ENCODE data around the gene TMEM239. TPM values are rescaled to one million over a fixed set of nuclear protein-coding genes. Genes with fewer than 3 reads are reported as not detected.
A peak's percentile ranks its signal among the peaks of the same experiment; 100 is the strongest.
"Not testable (repeated sequence)": the region's sequence is repeated elsewhere in the genome, so short reads cannot be mapped to it uniquely, and the experiment has no call there.

The TMEM239 gene
- polyA plus RNA-seq, 4 donors: not detected

DNA sequence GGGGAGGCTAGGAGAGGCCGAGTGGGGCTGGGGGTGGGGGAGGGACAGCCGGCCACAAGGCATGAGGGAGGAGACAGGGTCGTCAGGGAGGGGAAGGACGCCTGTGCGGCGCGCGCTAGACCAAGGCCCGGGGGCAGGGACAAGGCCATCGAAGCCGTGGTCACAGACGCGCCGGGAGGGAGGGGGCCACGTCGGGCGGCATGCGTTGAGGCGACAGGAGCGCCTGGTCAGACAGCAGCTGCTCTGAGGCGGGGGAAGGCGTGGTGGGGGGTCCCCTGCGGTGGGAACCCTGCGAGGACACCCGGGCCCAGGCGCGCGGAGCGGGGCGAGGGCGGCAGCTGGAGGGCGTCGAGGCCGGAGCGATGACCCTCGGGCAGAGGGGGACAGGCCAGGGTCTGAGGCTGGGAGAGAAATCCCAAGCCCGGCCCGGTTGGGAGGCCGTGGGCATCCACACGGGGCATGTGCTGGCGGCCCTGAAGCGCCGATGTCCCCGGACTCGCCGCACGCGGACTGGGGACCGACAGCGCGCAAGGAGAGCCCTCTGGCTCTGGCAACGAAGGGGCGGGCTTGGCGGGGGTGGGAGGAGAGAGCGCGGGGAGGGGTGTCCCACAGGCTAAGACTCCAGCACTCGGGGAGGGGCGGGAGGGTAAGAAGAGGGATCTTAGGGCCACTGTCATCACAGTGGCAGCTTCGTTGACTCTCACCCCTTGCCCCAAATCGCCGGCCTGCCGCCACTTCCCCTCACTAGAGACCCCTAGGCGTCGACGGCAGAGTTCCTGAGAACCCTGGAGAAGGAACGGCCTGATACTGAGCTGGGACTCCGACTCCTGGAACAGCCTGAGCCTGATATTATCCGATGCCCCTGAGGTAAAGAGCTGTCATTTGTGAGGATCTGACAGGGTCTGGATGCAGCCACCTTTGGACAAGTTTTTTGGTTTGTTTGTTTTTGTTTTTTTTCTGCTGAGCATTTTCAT lies 5.0 kb downstream of the TMEM239 start:
- H3K27me3 ChIP-seq (ENCODE audit: control insufficient read depth in 3 of 3, insufficient read depth in 3 of 3, low read length in 3 of 3): peaks cover 6 to 34% (median 12%) of the 10 kb centered on the region in 3 donors

DNA sequence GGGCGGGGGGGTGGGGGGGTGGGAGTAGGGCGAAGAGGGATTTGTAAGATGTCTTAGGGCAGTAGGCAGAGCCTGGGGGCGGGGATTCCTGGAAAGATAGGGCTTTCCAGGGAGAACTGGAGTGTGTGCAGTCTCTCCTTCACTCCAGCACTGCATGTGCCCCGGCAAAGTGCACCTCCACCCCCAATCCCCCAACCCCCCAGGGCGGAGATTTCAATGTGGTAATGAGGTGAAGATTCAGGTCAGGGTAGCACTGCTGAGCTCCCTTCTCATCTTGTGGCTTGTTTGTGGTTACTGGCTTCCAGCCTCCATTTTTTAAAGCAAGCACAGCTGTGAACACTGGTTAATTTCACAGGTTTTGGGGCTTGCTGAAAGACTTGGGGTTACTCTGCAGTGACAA lies 5.9 kb downstream of the TMEM239 start:
- 13 to 34% (median 20%) methylated on average over 4 to 5 of the region's 5 CpGs for WGBS, 3 donors
- Histone ChIP-seq H3K9me3 (ENCODE audit: control insufficient read depth in 2 of 2, insufficient read depth in 1 of 2, low read depth in 1 of 2, low read length in 1 of 2) (no peaks in the 10 kb centered on the region), H3K4me3 (ENCODE audit: low read depth in 1 of 3, low read length in 3 of 3) (no peak overlapping the region), H3K36me3 (ENCODE audit: control insufficient read depth in 3 of 3, insufficient read depth in 2 of 3, low read depth in 1 of 3, low read length in 3 of 3) (no peaks in the 10 kb centered on the region), H3K4me1 (ENCODE audit: control insufficient read depth in 3 of 3, insufficient read depth in 2 of 3, low read depth in 1 of 3, low read length in 2 of 3) (no peaks in the 10 kb centered on the region), H3K27ac (ENCODE audit: low read depth in 1 of 3, low read length in 2 of 3) (no peak overlapping the region), H3K27me3 (ENCODE audit: control insufficient read depth in 3 of 3, insufficient read depth in 3 of 3, low read length in 3 of 3) (peaks cover 6 to 37% (median 12%) of the 10 kb centered on the region in 3 donors)
- no peak for FAIRE-seq
- peak in 1 of 2 donors; percentile 35 for DNase-seq

More for the DNA sequence above, 5.0 kb downstream of the TMEM239 start:
- H3K4me3 ChIP-seq (ENCODE audit: low read depth in 1 of 3, low read length in 3 of 3): no peak overlapping the region
- FAIRE-seq (no peak), DNase-seq (no peak)
- 10 to 18% (median 10%) methylated on average over 57 to 68 of the region's 68 CpGs for WGBS, 3 donors
- H3K9me3 ChIP-seq (ENCODE audit: control insufficient read depth in 2 of 2, insufficient read depth in 1 of 2, low read depth in 1 of 2, low read length in 1 of 2): no peaks in the 10 kb centered on the region
- no peaks in the 10 kb centered on the region for H3K36me3 ChIP-seq (ENCODE audit: control insufficient read depth in 3 of 3, insufficient read depth in 2 of 3, low read depth in 1 of 3, low read length in 3 of 3)
- no peak overlapping the region for H3K27ac ChIP-seq (ENCODE audit: low read depth in 1 of 3, low read length in 2 of 3)
- H3K4me1 ChIP-seq (ENCODE audit: control insufficient read depth in 3 of 3, insufficient read depth in 2 of 3, low read depth in 1 of 3, low read length in 2 of 3): no peaks in the 10 kb centered on the region

DNA sequence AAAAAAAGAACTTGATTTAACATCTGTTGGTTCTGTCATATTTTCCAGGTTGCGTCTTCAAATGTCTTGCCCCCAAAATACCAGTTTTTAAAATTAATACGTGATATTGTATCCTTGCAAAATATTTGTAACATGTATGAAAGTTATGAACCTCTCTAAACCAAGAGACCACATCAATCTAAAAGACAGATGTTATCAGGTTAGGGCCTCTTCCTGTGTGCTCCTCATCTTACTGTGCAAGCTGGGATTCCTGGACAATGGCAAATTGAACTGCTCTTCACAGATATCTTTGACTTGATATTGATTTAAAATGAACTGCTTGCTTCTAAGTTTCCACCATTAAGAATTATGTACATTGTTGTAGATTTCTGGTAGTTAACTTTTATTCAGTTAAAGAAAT lies 9.6 kb downstream of the TMEM239 start:
- DNase-seq (no peak), FAIRE-seq (no peak)
- WGBS, 3 donors: 78 to 90% (median 80%) methylated on average over 2 of the region's 2 CpGs
- Histone ChIP-seq H3K27me3 (ENCODE audit: control insufficient read depth in 3 of 3, insufficient read depth in 3 of 3, low read length in 3 of 3) (peaks cover 2 to 17% (median 7%) of the 10 kb centered on the region in 3 donors), H3K36me3 (ENCODE audit: control insufficient read depth in 3 of 3, insufficient read depth in 2 of 3, low read depth in 1 of 3, low read length in 3 of 3) (no peaks in the 10 kb centered on the region), H3K9me3 (ENCODE audit: control insufficient read depth in 2 of 2, insufficient read depth in 1 of 2, low read depth in 1 of 2, low read length in 1 of 2) (no peaks in the 10 kb centered on the region), H3K27ac (ENCODE audit: low read depth in 1 of 3, low read length in 2 of 3) (no peak overlapping the region), H3K4me3 (ENCODE audit: low read depth in 1 of 3, low read length in 3 of 3) (no peak overlapping the region), H3K4me1 (ENCODE audit: control insufficient read depth in 3 of 3, insufficient read depth in 2 of 3, low read depth in 1 of 3, low read length in 2 of 3) (no peaks in the 10 kb centered on the region)

DNA sequence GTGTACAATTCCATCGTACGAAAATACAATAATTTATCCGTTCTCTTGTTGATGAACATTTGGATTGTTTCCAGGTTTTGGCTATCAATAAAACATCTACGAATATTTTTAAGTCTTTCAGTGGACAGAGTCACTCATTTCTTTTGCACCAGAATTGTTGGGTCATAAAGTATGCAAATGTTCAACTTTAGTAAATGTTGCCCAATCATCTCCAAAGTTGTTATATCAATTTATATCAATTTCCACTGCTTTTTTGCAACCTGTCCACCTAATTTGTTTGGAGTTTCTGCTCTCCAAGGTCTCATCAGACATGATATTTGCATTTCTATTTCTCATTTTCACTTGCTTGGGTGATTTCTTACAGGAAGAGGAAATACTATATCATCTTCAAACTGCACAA lies 10.5 kb downstream of the TMEM239 start:
- WGBS, 3 donors: 81 to 92% (median 83%) methylated on average over 4 of the region's 4 CpGs
- FAIRE-seq (no peak), DNase-seq (no peak)
- H3K36me3 ChIP-seq (ENCODE audit: control insufficient read depth in 3 of 3, insufficient read depth in 2 of 3, low read depth in 1 of 3, low read length in 3 of 3): no peaks in the 10 kb centered on the region
- no peak overlapping the region for H3K27ac ChIP-seq (ENCODE audit: low read depth in 1 of 3, low read length in 2 of 3)
- H3K9me3 ChIP-seq (ENCODE audit: control insufficient read depth in 2 of 2, insufficient read depth in 1 of 2, low read depth in 1 of 2, low read length in 1 of 2): no peaks in the 10 kb centered on the region
- H3K27me3 ChIP-seq (ENCODE audit: control insufficient read depth in 3 of 3, insufficient read depth in 3 of 3, low read length in 3 of 3): peaks cover 0 to 9% (median 3%) of the 10 kb centered on the region in 3 donors
- H3K4me3 ChIP-seq (ENCODE audit: low read depth in 1 of 3, low read length in 3 of 3): no peak overlapping the region
- H3K4me1 ChIP-seq (ENCODE audit: control insufficient read depth in 3 of 3, insufficient read depth in 2 of 3, low read depth in 1 of 3, low read length in 2 of 3): no peaks in the 10 kb centered on the region

DNA sequence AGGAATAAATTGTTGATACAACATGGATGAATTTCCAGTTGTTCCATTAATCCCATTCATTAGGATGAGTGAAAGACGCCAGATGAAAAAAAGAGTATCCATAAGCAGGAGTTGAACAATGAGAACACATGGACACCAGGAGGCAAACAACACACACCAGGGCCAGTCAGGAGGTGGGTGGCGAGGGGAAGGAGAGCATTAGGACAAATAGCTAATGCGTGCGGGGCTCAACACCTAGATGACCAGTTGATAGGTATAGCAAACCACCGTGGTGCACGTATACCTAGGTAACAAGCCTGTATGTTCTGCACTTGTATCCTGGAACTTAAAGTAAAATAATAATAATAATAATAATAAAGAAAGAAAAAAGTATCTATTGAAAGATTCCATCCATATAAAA lies 13.2 kb downstream of the TMEM239 start:
- H3K4me1 ChIP-seq (ENCODE audit: control insufficient read depth in 3 of 3, insufficient read depth in 2 of 3, low read depth in 1 of 3, low read length in 2 of 3): no peaks in the 10 kb centered on the region
- no peaks in the 10 kb centered on the region for H3K9me3 ChIP-seq (ENCODE audit: control insufficient read depth in 2 of 2, insufficient read depth in 1 of 2, low read depth in 1 of 2, low read length in 1 of 2)
- 66 to 83% (median 70%) methylated on average over 6 of the region's 6 CpGs for WGBS, 3 donors
- peaks cover 0 to 3% (median 0%) of the 10 kb centered on the region in 3 donors for H3K27me3 ChIP-seq (ENCODE audit: control insufficient read depth in 3 of 3, insufficient read depth in 3 of 3, low read length in 3 of 3)
- H3K27ac ChIP-seq (ENCODE audit: low read depth in 1 of 3, low read length in 2 of 3): no peak overlapping the region
- no peak for FAIRE-seq
- H3K4me3 ChIP-seq (ENCODE audit: low read depth in 1 of 3, low read length in 3 of 3): no peak overlapping the region
- no peaks in the 10 kb centered on the region for H3K36me3 ChIP-seq (ENCODE audit: control insufficient read depth in 3 of 3, insufficient read depth in 2 of 3, low read depth in 1 of 3, low read length in 3 of 3)
- DNase-seq: no peak

DNA sequence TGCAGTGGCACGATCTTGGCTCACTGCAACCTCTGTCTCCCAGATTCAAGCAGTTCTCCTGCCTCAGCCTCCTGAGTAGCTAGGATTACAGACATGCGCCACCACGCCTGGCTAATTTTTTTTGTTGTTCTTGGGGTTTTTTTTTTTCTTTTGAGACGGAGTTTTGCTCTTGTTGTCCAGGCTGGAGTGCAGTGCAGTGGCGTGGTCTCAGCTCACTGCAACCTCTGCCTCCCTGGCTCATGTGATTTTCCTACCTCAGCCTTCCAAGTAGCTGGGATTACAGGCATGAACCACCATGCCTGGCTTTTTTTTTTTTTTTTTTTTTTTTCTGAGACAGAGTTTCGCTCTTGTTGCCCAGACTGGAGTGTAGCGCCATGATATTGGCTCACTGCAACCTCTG lies 15.0 kb downstream of the TMEM239 start:
- H3K36me3 ChIP-seq (ENCODE audit: control insufficient read depth in 3 of 3, insufficient read depth in 2 of 3, low read depth in 1 of 3, low read length in 3 of 3); FAIRE-seq; H3K4me1 ChIP-seq (ENCODE audit: control insufficient read depth in 3 of 3, insufficient read depth in 2 of 3, low read depth in 1 of 3, low read length in 2 of 3); H3K27ac ChIP-seq (ENCODE audit: low read depth in 1 of 3, low read length in 2 of 3); H3K4me3 ChIP-seq (ENCODE audit: low read depth in 1 of 3, low read length in 3 of 3); H3K9me3 ChIP-seq (ENCODE audit: control insufficient read depth in 2 of 2, insufficient read depth in 1 of 2, low read depth in 1 of 2, low read length in 1 of 2); H3K27me3 ChIP-seq (ENCODE audit: control insufficient read depth in 3 of 3, insufficient read depth in 3 of 3, low read length in 3 of 3); DNase-seq: not testable (repeated sequence)
- 73 to 84% (median 76%) methylated on average over 7 of the region's 7 CpGs for WGBS, 3 donors

DNA sequence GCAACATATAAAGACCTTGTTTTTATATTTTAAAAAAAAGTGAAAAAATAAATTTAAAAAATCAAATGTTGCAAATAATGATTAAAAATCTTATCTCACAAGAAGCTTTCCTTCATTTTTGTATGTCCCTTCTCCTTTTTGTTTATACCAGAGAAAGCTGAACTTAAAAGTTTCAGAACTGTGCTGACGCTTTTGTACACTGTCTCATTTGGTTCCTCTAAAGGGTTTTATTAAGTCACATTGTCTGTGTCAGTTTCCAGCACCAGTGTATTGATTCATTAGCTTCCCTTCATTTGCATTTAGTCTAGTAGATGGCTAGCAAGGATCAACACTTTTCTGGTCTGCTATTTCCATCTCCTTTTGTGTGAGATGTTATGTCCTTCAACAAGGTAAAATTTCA lies 17.6 kb downstream of the TMEM239 start:
- FAIRE-seq (no peak), DNase-seq (no peak)
- Histone ChIP-seq H3K9me3 (ENCODE audit: control insufficient read depth in 2 of 2, insufficient read depth in 1 of 2, low read depth in 1 of 2, low read length in 1 of 2) (no peaks in the 10 kb centered on the region), H3K4me1 (ENCODE audit: control insufficient read depth in 3 of 3, insufficient read depth in 2 of 3, low read depth in 1 of 3, low read length in 2 of 3) (no peaks in the 10 kb centered on the region), H3K27ac (ENCODE audit: low read depth in 1 of 3, low read length in 2 of 3) (no peak overlapping the region), H3K4me3 (ENCODE audit: low read depth in 1 of 3, low read length in 3 of 3) (no peak overlapping the region), H3K36me3 (ENCODE audit: control insufficient read depth in 3 of 3, insufficient read depth in 2 of 3, low read depth in 1 of 3, low read length in 3 of 3) (peaks cover 0 to 25% (median 0%) of the 10 kb centered on the region in 3 donors), H3K27me3 (ENCODE audit: control insufficient read depth in 3 of 3, insufficient read depth in 3 of 3, low read length in 3 of 3) (no peaks in the 10 kb centered on the region)
- WGBS, 3 donors: 83 to 100% (median 96%) methylated on average over 1 of the region's 1 CpG

DNA sequence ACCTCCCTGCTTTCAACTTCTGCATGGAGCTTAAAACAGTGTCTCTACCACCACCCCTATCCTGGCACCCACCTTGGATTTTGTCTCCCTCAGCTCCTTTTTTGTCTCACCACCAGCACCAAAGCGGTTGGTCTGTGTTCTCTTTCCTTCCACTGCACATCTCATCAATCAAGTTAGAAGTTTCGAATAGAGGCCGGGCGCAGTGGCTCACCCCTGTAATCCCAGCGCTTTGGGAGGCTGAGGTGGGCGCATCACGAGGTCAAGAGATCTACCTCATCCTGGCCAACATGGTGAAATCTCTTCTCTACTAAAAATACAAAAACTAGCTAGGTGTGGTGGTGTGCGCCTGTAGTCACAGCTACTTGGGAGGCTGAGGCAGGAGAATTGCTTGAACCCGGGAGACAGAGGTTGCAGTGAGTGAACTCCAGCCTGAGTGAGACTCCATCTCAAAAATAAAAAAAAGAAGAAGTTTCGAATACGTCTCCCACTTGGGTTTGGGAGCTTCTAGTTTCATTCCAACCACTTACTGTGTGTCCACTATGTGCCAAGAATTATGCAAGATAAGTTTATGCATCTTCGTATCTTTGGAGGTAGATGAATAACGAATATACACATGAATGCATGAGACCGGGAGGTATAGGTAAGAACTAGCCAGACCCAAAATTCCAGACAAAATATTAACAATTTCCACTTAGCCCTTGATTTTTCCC lies 18.4 kb downstream of the TMEM239 start:
- FAIRE-seq (no peak), DNase-seq (no peak)
- peaks cover 0 to 25% (median 0%) of the 10 kb centered on the region in 3 donors for H3K36me3 ChIP-seq (ENCODE audit: control insufficient read depth in 3 of 3, insufficient read depth in 2 of 3, low read depth in 1 of 3, low read length in 3 of 3)
- 94 to 95% (median 95%) methylated on average over 14 of the region's 14 CpGs for WGBS, 3 donors
- H3K27ac ChIP-seq (ENCODE audit: low read depth in 1 of 3, low read length in 2 of 3): no peak overlapping the region
- no peak overlapping the region for H3K4me3 ChIP-seq (ENCODE audit: low read depth in 1 of 3, low read length in 3 of 3)
- peaks cover 0 to 1% (median 0%) of the 10 kb centered on the region in 3 donors for H3K4me1 ChIP-seq (ENCODE audit: control insufficient read depth in 3 of 3, insufficient read depth in 2 of 3, low read depth in 1 of 3, low read length in 2 of 3)
- H3K27me3 ChIP-seq (ENCODE audit: control insufficient read depth in 3 of 3, insufficient read depth in 3 of 3, low read length in 3 of 3): no peaks in the 10 kb centered on the region
- H3K9me3 ChIP-seq (ENCODE audit: control insufficient read depth in 2 of 2, insufficient read depth in 1 of 2, low read depth in 1 of 2, low read length in 1 of 2): no peaks in the 10 kb centered on the region
